Measurements from ENCODE around the gene CAND1. TPM values are rescaled to one million over a fixed set of nuclear protein-coding genes. Genes with fewer than 3 reads are reported as not detected.

Gene CAND1
- total RNA-seq, result 10 to 100 TPM; 27.9 to 48.6 (median 32.9) TPM
- polyA plus RNA-seq, result 10 to 100 TPM in 2 of 3 donors, 1 to 10 TPM in 1; 9.1 to 14.3 (median 13.2) TPM
- long read RNA-seq, donor 1, full-length matches to known transcripts, result 11 of 16 reads
- long read RNA-seq, donor 1, partial matches to known transcripts, result 5 of 16 reads
- long read RNA-seq, donor 1, other reads (novel, unspliced or antisense), result 0 of 16 reads
- long read RNA-seq, donor 2, full-length matches to known transcripts, result 18 of 28 reads
- long read RNA-seq, donor 2, partial matches to known transcripts, result 7 of 28 reads
- long read RNA-seq, donor 2, other reads (novel, unspliced or antisense), result 3 of 28 reads

- H3K27ac ChIP-seq, result peak within 1 kb of the TSS; percentile 93
- H3K4me3 ChIP-seq, result peak within 1 kb of the TSS; percentile 93
- H3K4me1 ChIP-seq, result peaks cover 25% of the 10 kb centered on the region
- peak; percentile 98 for DNase-seq
- no peaks in the 10 kb centered on the region for H3K27me3 ChIP-seq (ENCODE audit: insufficient read depth in 3 of 3, low read length in 2 of 3)
- no peaks in the 10 kb centered on the region for H3K36me3 ChIP-seq (ENCODE audit: insufficient read depth in 1 of 2, low read depth in 1 of 2)
- 0 to 1% (median 0%) methylated on average over 60 to 61 of the region's 61 CpGs for WGBS, 3 donors
- H3K9me3 ChIP-seq, result no peaks in the 10 kb centered on the region
- TF ChIP-seq CTCF (IDR thresholded peaks at IDR 0.05), result peak; percentile 4
- ATAC-seq, result peak; percentile 88 to 94 (median 91)
- intact Hi-C loops (cut with DNase I), result loop anchor here in 1 of 2 donors (5.0 kb wide), 2 partner anchors 1102 to 1418 kb away; partner anchors contain the start of genes NUP107 and TMBIM4
These were observed at the start of gene CAND1 for GRCh38 chr12:67268896-67269632. TSS of gene CAND1 (plus strand) at chr12:67269358. CDS start at chr12:67269718, 360 bp downstream.

GRCh38 chr12:67220065-67220464 lies 49.1 kb upstream of the CAND1 start:
- no peaks in the 10 kb centered on the region for H3K9me3 ChIP-seq
- DNase-seq (no peak), ATAC-seq (no peak)
- TF ChIP-seq CTCF (IDR thresholded peaks at IDR 0.05), result no peak
- H3K27ac ChIP-seq, result no peak overlapping the region
- H3K4me3 ChIP-seq, result no peak overlapping the region
- H3K4me1 ChIP-seq, result no peaks in the 10 kb centered on the region
- WGBS, 3 donors, result 47 to 53% (median 48%) methylated on average over 4 of the region's 4 CpGs
- intact Hi-C loops (cut with DNase I), result no loop called here
- H3K36me3 ChIP-seq (ENCODE audit: insufficient read depth in 1 of 2, low read depth in 1 of 2), result no peaks in the 10 kb centered on the region
- H3K27me3 ChIP-seq (ENCODE audit: insufficient read depth in 3 of 3, low read length in 2 of 3), result no peaks in the 10 kb centered on the region

- Histone ChIP-seq H3K4me1 (no peaks in the 10 kb centered on the region), H3K27me3 (ENCODE audit: insufficient read depth in 3 of 3, low read length in 2 of 3) (no peaks in the 10 kb centered on the region), H3K4me3 (no peak overlapping the region), H3K36me3 (ENCODE audit: insufficient read depth in 1 of 2, low read depth in 1 of 2) (no peaks in the 10 kb centered on the region), H3K9me3 (no peaks in the 10 kb centered on the region), H3K27ac (no peak overlapping the region)
- intact Hi-C loops (cut with DNase I), result no loop called here
- DNase-seq (no peak), ATAC-seq (no peak)
- WGBS, 3 donors, result 22 to 36% (median 29%) methylated on average over 4 of the region's 4 CpGs
- no peak for TF ChIP-seq CTCF (IDR thresholded peaks at IDR 0.05)
These were observed 46.9 kb upstream of the CAND1 start for GRCh38 chr12:67222302-67222701.

GRCh38 chr12:67223225-67223624 lies 45.9 kb upstream of the CAND1 start:
- Histone ChIP-seq H3K4me3 (no peak overlapping the region), H3K9me3 (no peaks in the 10 kb centered on the region), H3K27ac (no peak overlapping the region), H3K27me3 (ENCODE audit: insufficient read depth in 3 of 3, low read length in 2 of 3) (no peaks in the 10 kb centered on the region), H3K36me3 (ENCODE audit: insufficient read depth in 1 of 2, low read depth in 1 of 2) (no peaks in the 10 kb centered on the region), H3K4me1 (no peaks in the 10 kb centered on the region)
- TF ChIP-seq CTCF (IDR thresholded peaks at IDR 0.05), result no peak
- intact Hi-C loops (cut with DNase I), result no loop called here
- WGBS, 3 donors, result 81 to 84% (median 82%) methylated on average over 3 of the region's 3 CpGs
- ATAC-seq, result no peak
- no peak for DNase-seq

Data from psoas muscle (tissue), 8 donors.